NCI-H2196 treated with DMSO at 0.1 percent for 48 hours (cell line): Measurements from ENCODE around the gene GADD45B.

Experiments
- DNase-seq: peaks from one replicate; lab custom pipeline; 2025; ENCODE audit not compliant: unreplicated experiment; lab: John Stamatoyannopoulos, UW

The GADD45B gene, protein sequence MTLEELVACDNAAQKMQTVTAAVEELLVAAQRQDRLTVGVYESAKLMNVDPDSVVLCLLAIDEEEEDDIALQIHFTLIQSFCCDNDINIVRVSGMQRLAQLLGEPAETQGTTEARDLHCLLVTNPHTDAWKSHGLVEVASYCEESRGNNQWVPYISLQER

DNA sequence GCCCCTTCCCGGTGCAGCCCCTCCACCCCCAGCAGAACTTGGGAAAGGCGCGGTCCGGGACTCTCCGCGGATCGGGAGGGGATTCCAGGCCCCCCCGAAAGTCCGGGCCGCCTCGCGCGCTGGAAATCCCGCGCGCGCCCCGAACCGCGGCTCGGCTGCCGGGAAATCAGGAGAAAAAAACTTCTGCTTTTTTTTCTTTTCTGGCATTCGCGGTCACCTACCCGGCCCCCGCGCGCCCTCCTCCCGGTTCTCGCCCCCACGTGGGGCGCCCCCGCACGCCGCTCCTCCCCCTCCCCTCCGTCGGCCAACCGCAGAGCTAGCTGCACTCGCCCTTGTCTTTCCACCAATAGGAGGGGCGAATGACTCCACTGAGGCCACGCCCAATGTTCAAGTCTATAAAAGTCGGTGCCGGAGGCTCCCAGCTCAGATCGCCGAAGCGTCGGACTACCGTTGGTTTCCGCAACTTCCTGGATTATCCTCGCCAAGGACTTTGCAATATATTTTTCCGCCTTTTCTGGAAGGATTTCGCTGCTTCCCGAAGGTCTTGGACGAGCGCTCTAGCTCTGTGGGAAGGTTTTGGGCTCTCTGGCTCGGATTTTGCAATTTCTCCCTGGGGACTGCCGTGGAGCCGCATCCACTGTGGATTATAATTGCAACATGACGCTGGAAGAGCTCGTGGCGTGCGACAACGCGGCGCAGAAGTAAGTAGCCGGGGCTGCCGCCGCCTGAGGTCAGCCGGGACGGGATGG, at the start of gene GADD45B:
GADD45B (plus strand) TSS at position 426 of the 749 bp plus-strand sequence; CDS start at position 658, 232 bp downstream.
- peak; percentile 85 for DNase-seq

GRCh38 chr19:2426611-2427428, 49.1 kb upstream of the GADD45B start:
- DNase-seq, result no peak

GRCh38 chr19:2427429-2428320, 48.3 kb upstream of the GADD45B start, which contains the start of gene TIMM13:
Gene TIMM13 (minus strand): TSS chr19:2427586. CDS start chr19:2427533, 53 bp downstream.
- DNase-seq, result peak; percentile 86

- no peak for DNase-seq
These were observed 47.6 kb upstream of the GADD45B start for GRCh38 chr19:2428321-2428690.

DNA sequence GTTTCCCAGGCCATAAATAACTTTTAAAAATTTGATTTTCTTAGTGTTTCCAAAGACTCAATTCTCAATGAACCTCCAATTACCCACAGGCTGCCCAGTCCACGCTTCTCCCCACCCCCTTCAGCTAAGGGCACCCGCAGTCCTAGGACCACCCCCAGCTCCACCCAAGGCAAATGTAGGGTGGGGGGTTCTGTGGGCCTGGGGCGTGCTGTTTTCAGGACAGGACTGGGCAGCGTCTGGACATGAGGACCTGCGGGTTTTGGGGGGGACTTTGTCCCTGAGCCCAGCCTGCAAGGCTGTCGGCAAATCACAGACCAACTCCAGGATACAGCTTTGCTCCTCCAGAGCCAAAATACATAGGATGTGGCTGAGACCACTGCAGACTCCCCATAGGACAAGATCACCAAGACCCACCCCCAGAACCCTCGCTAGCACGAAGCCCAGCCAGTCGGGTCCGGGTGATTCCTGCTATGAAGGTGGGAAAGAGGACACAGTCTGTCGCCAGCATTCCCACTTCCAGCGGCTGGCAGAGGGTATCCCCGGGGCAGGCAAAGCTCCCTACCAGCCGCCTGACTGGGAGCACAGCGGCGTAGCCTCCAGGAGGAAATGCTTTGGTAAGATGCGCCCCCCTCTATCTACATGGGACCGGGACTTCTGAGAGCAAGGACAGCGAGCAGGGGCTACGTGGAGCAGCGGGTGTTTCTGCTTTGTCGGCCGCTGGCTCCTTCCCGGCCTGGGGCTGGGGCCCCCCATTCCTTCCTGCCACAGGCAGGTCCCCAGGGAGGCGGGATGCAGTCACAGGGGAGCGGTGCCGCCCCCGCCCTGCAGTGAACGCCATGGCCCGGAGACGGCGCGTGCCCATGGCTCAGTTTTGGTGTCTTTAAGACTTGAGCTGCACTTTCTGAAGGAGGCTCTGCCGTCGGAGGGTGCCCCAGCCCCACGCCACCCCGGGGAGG, 46.9 kb upstream of the GADD45B start:
- DNase-seq, result no peak

DNA sequence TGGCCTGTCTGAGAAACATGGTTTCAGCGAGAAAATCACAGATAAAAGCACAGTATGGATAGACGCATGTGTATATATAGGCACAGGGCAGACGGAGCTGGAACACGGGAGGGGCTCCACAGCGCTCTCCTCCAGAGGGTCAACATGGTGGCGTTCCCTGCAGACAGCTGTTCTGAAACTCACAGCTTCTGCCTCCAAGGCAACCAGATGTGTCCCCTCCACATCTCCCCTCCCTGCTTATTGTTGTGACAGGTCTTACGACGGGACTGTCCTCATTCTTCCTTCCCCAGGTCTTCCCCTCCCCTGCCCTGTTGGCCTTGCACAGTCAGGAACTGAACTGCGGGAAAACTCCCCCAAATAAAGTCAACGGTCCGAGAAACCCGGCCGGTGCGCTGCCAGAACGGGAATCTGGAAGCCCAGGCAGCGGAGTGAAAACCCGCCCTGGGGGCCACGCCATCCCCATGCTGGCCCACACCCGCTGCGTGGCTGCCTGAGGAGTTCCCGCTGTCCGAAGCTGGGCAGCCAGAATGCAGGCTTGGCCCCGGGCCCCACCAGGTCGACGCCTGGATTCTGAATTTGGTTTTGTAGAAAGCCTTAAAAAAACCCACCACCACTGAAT, 45.9 kb upstream of the GADD45B start:
- DNase-seq, result no peak

DNA sequence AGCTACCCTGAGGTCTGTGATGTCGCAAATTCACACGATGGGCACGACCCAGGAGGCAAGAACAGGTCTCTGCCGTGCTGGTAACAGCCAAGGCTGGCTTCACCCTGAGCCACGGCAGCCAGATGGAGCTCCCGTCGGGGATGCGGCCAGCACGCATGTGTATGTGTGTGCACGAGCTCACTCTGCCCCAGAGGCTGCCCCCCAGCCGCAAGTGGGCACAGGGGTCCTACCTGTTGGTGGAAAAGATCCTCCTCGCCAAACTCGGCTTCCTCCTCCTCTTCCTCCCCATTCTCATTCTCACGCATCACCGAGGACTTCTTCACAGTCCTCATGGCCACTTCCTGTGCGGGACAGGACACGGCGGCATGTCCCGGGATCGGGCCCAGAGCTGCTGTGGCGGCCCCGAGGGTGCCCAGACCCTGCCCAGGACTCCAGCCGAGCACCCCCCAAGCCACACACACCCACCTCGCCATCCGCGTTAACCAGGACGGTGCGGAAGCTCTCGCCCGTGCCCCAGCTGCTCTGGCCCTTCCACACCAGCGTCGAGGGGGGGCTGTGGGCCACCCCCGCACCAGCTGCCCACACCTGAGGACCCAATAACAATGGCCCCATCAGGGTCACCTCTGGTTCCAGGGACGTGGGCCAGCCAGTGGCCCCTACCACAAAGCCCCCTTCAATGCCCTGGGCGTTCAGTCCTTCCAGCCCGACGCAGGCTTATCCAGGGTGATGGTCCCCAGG, 44.4 kb upstream of the GADD45B start:
- DNase-seq, result no peak

DNA sequence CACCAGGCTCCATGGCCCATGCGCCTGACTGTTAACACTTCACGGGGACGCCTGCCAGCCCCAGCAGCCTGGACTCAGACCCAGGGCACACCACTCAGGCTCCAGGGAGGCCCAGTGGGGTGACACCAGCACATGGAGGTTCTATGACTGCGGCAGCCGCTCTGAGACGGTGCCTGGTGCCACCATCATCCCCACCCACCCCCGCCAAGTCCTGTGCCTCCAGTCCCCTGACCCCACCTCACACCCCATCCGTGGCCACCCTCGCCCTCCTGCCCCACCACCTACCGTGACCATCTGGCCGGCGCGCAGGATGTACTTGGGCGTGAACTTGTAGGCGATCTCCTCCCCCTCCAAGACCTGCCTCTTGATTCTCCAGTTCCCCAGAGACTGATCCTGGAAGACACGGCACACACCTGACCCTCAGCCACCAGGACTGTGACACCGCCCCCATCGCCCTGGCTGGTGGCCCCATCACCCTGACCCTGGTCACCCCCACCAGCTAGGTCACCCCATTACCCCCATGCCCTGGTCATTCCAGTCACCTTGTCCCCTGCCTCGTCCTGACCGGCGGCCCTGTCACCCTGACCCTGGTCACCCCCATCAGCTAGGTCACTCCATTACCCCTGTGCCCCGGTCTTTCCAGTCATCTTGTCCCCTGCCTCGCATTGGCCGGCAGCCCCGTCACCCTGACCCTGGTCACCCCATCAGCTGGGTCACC, 43.6 kb upstream of the GADD45B start:
- DNase-seq, result no peak

- no peak for DNase-seq
These were observed 42.1 kb upstream of the GADD45B start for GRCh38 chr19:2433854-2434253.

DNA sequence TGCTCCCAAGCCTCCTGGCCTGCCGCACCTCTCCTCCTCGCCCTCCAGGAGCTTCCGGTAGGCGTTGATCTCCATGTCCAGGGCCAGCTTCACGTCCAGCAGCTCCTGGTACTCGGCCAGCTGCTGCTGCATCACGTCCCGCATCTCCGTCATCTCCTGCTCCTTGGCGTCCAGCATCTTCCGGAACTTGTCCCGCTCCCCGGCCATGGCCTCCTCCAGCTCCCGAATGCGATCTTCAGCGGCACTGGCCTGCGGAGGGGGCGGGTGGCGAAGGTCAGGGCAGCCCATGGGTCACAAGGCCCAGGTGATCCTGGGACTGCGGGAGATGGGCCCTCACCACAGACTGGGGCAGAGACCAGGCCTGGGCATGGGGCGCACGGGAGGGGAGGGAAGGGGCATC, 41.7 kb upstream of the GADD45B start:
- DNase-seq, result no peak

GRCh38 chr19:2434721-2435265, 41.1 kb upstream of the GADD45B start:
- no peak for DNase-seq

DNA sequence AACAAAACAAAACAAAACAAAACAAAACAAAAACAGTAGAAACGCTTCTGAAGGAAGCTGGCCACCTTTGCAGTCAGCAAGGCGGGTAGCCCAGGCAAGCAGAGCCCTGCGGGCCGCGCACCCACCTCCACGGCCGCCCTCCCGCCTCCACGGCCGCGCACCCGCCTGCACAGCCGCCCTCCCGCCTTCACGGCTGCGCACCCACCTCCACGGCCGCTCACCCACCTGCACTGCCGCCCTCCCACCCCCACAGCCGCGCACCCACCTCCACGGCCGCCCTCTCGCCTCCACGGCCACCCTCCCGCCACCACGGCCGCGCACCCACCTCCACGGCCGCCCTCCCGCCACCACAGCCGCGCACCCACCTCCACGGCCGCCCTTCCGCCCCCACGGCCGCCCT, 39.5 kb upstream of the GADD45B start:
- DNase-seq, result no peak

GRCh38 chr19:2436926-2437325, 39.0 kb upstream of the GADD45B start:
- DNase-seq, result no peak

DNA sequence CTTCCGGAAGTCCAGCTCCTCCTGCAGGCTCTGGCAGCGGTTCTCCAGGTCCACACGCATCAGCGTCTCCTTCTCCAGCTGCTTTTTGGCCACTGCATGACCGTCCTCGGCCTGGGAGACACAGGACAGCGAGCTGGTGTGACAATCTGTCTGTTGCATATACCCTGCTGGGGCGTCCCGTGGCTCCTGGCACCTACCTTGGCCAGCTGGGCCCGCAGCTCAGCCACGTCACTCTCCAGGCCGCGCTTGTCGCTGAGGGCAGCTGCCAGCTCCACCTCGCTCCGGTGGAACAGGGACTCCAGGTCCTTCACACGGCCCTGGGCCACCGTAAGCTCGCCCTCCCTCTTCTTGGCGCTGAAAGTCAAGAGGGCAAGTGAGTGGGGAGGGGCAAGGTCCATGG, 37.7 kb upstream of the GADD45B start:
- no peak for DNase-seq

DNA sequence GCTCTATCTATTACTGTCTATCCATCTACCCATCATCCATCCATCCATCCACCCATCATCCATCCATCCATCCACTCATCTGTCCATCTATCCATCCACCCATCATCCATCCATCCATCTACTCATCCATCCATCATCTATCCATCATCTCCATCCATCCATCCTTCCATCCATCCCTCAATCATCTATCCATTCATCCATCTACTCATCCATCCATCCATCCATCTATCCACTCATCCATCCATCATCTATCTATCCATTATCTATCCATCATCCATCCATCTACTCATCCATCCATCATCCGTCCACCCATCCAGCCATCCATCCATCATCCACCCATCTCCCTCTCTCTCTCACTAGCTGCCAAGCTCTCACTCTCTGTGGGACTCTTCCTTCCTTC, 35.4 kb upstream of the GADD45B start:
- DNase-seq, result no peak

GRCh38 chr19:2441096-2441752, 34.7 kb upstream of the GADD45B start:
- no peak for DNase-seq

DNA sequence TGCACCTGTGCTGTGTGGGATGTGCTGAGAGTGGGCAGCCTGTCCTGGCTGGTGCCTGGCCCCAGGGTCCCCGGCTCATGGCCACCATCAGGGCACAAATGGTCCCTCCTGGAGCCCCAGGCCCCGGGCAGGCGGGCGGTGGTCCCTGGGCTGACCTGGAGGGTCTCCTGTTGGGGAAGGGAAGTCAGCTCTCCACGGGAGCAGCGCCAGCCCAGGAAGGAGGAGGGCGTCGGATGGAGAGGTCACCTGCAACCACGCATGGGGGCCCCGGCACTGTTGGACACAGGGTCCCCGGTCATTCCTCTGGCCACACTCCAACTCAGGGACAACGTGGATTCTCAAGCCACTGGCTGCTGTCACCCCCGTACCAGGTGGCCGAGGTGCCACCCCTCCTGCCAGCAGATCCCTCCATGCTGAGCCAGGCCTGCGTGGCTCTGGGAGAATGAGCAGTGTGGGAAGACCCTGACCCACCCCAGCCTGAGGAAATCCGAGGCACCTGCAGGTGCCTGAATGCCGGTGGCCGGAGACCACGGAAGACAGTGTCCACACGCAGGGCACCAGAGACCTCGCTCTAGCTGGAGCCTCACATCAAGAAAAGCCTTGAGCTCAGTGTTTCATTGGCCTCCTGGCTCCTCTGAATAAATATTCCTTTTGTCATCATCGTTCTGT, 32.7 kb upstream of the GADD45B start:
- no peak for DNase-seq
